HepG2 (cell line): ENCODE results near the gene LGALS3. TPM values are rescaled to one million over a fixed set of nuclear protein-coding genes. Genes with fewer than 3 reads are reported as not detected.

Source experiments
- ATAC-seq: fragments of 200-7000 bp; cut with Tn5 transposase; 3 replicates; pipeline ENCODE4 v1.9.1; 2020; ENCODE audit warnings: mild to moderate bottlenecking, moderate library complexity
- BruUV-seq: library from RNA; stranded (reverse); fragments of 400-500 nt; replicated peaks from 2 replicates; lab custom pipeline; 2021; lab: Mats Ljungman, UMichigan
- CTCF ChIA-PET: fragments of 300-600 bp; formaldehyde crosslinking; extraction: SDS; loops from one replicate; lab custom pipeline; 2021; ENCODE audit warnings: low total read pairs, inconsistent platforms, low intra/inter-chr PET ratio; lab: Yijun Ruan, JAX
- POLR2A ChIA-PET: fragments of 350-600 bp; sonication (Branson Sonifier 250); formaldehyde crosslinking; loops from one replicate; lab custom pipeline; 2020; ENCODE audit warnings: antibody characterized with exemption, inconsistent platforms; lab: Yijun Ruan, JAX
- DNase-seq: peaks from one replicate; pipeline ENCODE4 v3.0.0-alpha.2; 2015; ENCODE audit warnings: low spot score
- FAIRE-seq: peaks from 3 replicates; lab custom pipeline; 2011; peaks lifted over from hg19 to GRCh38; lab: Jason Lieb, UNC
- H2AFZ ChIP-seq: one replicate; pipeline ENCODE4 v1.6.1; 2011; ENCODE audit warnings: low read length, inconsistent platforms
- H3K27ac ChIP-seq: fragments of 300-600 bp; 3 replicates; pipeline ENCODE4 v1.8.0; 2011; ENCODE audit warnings: mixed run types, mild to moderate bottlenecking, mixed read lengths, low read length, inconsistent platforms; ENCODE audit not compliant: insufficient read depth; ENCODE audit errors: extremely low read length
- H3K27me3 ChIP-seq, 2 experiments: fragments of 200-600 bp in 1 of 2; 2 replicates in 1 of 2; 3 replicates in 1 of 2; pipeline versions ENCODE4 v1.6.0 to v1.8.0; 2011; ENCODE audit warnings: low read length in 2 of 2, mild to moderate bottlenecking in 2 of 2, moderate library complexity in 2 of 2, inconsistent platforms in 1 of 2; ENCODE audit not compliant: insufficient read depth in 2 of 2, control insufficient read depth in 1 of 2
- H3K36me3 ChIP-seq, 2 experiments: fragments of 200-600 bp in 1 of 2; replicated peaks in 1 of 2; 2 replicates in 1 of 2; 3 replicates in 1 of 2; pipeline versions ENCODE4 v1.5.1 to v1.8.0; 2011; ENCODE audit warnings: low read length in 2 of 2, inconsistent platforms in 1 of 2; ENCODE audit not compliant: insufficient read depth in 2 of 2, control insufficient read depth in 1 of 2
- H3K4me1 ChIP-seq: 2 replicates; pipeline ENCODE4 v1.5.1; 2012; ENCODE audit warnings: low read length, inconsistent platforms; ENCODE audit not compliant: insufficient read depth
- H3K4me2 ChIP-seq: 2 replicates; pipeline ENCODE4 v1.6.0; 2011; ENCODE audit warnings: low read depth, low read length, inconsistent platforms
- H3K4me3 ChIP-seq, 3 experiments: fragments of 200-600 bp in 1 of 3; sonication (generic), shearing (Covaris generic) in 1 of 3; replicated peaks in 1 of 3; 2 replicates each; pipeline ENCODE4 v1.5.1; 2011 to 2016; ENCODE audit warnings: low read length in 3 of 3, inconsistent platforms in 2 of 3, low read depth in 2 of 3, mild to moderate bottlenecking in 2 of 3, control low read depth in 1 of 3, mixed read lengths in 1 of 3; ENCODE audit not compliant: insufficient read depth in 1 of 3
- H3K79me2 ChIP-seq: one replicate; pipeline ENCODE4 v1.6.1; 2011; ENCODE audit warnings: low read length, inconsistent platforms; ENCODE audit not compliant: insufficient read depth
- H3K9ac ChIP-seq: 2 replicates; pipeline ENCODE4 v1.6.0; 2011; ENCODE audit warnings: mild to moderate bottlenecking, low read depth, low read length, inconsistent platforms; ENCODE audit not compliant: insufficient read depth
- H3K9me3 ChIP-seq: 2 replicates; pipeline ENCODE4 v1.5.1; 2012; ENCODE audit warnings: mild to moderate bottlenecking, low read length
- H4K20me1 ChIP-seq: 2 replicates; pipeline ENCODE4 v1.6.0; 2011; ENCODE audit warnings: inconsistent platforms, mild to moderate bottlenecking, low read length, moderate library complexity; ENCODE audit not compliant: insufficient read depth
- CCDC6 ChIP-seq: sonication (generic); formaldehyde crosslinking; IDR thresholded peaks from 2 replicates; pipeline ENCODE4 v1.8.1; 2022; ENCODE audit warnings: mild to moderate bottlenecking, missing genetic modification reagents, moderate library complexity
- ELF3 ChIP-seq: IDR thresholded peaks from 2 replicates; pipeline ENCODE4 v1.6.1; 2016; ENCODE audit warnings: missing genetic modification reagents, missing compliant biosample characterization
- KMT2A ChIP-seq: sonication (generic); formaldehyde crosslinking; IDR thresholded peaks from 2 replicates; pipeline ENCODE4 v1.4.0; 2020; ENCODE audit warnings: missing genetic modification reagents
- NFAT5 ChIP-seq: sonication (generic); formaldehyde crosslinking; IDR thresholded peaks from 2 replicates; pipeline ENCODE4 v1.4.0; 2020; ENCODE audit warnings: missing genetic modification reagents
- POLR2AphosphoS5 ChIP-seq: IDR thresholded peaks from 2 replicates; pipeline ENCODE4 v1.6.1; 2012; ENCODE audit warnings: low read depth, low read length
- RAD21 ChIP-seq: fragments of 450-650 bp; formaldehyde crosslinking; IDR thresholded peaks from 2 replicates; pipeline ENCODE4 v1.5.0; 2020; ENCODE audit warnings: mild to moderate bottlenecking
- RCOR2 ChIP-seq: IDR thresholded peaks from 2 replicates; pipeline ENCODE4 v1.6.1; 2016; ENCODE audit warnings: missing biosample characterization, missing genetic modification reagents
- REL ChIP-seq: sonication (generic); formaldehyde crosslinking; conservative IDR thresholded peaks from 2 replicates; pipeline ENCODE4 v1.8.0; 2022; ENCODE audit warnings: mild to moderate bottlenecking, missing genetic modification reagents, moderate library complexity
- SKI ChIP-seq: fragments of 450-650 bp; IDR thresholded peaks from one replicate; pipeline ENCODE4 v1.6.1; 2018; ENCODE audit warnings: mild to moderate bottlenecking; ENCODE audit not compliant: partially characterized antibody
- SP140L ChIP-seq: sonication (generic); formaldehyde crosslinking; IDR thresholded peaks from 2 replicates; pipeline ENCODE4 v1.4.0; 2020; ENCODE audit warnings: missing genetic modification reagents, borderline replicate concordance
- ZBTB33 ChIP-seq: sonication (generic); formaldehyde crosslinking; IDR thresholded peaks from 2 replicates; pipeline ENCODE4 v1.4.0; 2020; ENCODE audit warnings: missing genetic modification reagents
- ZFP1 ChIP-seq: IDR thresholded peaks from 2 replicates; pipeline ENCODE4 v1.6.1; 2016
- ZNF24 ChIP-seq: fragments of 450-650 bp; IDR thresholded peaks from 2 replicates; pipeline ENCODE4 v1.6.1; 2017; ENCODE audit warnings: antibody characterized with exemption, mild to moderate bottlenecking
- WGBS: methylation state at CpG from one replicate; pipeline ENCODE4 v1.1.6; 2017; ENCODE audit warnings: low lambda C conversion rate; 5-methylcytosine and 5-hydroxymethylcytosine counted together
- in situ Hi-C: cut with HindIII; loops from 2 replicates; pipeline ENCODE4 v1.10.0; 2017; ENCODE audit warnings: low pct_unique_long_range_greater_than_20kb; ENCODE audit not compliant: extremely low pct_ligation_motif_present
- intact Hi-C: fragments of 100-400 bp; cut with micrococcal nuclease; formaldehyde crosslinking; loops from one replicate; pipeline ENCODE4 v1.10.0; 2022; ENCODE audit not compliant: unreplicated experiment
- polyA plus RNA-seq, 8 experiments: library from polyadenylated mRNA; depleted of rRNA in 3 of 8; stranded (reverse) in 7 of 8; unstranded in 1 of 8; fragments of >200 nt; fragmentation: Illumina TruSeq in 4 of 8; extraction: Trizol in 4 of 8; gene quantifications; 2 replicates each; pipeline versions ENCODE4 v1.2.1 to v1.2.3, GENCODE V29; 2011 to 2016; ENCODE audit warnings: low read depth in 4 of 8, missing spikeins in 1 of 8, mixed read lengths in 1 of 8; ENCODE audit not compliant: insufficient read depth in 1 of 8
- total RNA-seq, 5 experiments: library from RNA; depleted of rRNA; stranded (reverse); fragments of >200 nt; fragmentation: Illumina TruSeq; extraction: Trizol; gene quantifications; 2 replicates each; pipeline ENCODE4 v1.2.3, GENCODE V29; 2016; ENCODE audit warnings: low read depth in 1 of 5

The LGALS3 gene
- total and polyA plus RNA-seq, 2 of the 13 experiments (the other 11 are each of a cell fraction or from before 2014, with no cell fraction given) = 5.0 to 97.4 TPM

GRCh38 chr14:55170526-55170925 is 41.5 kb downstream of the LGALS3 start:
- ChIA-PET CTCF (no interaction called here), POLR2A (no interaction called here)
- ATAC-seq = no peak
- no peaks in the 10 kb centered on the region for H3K79me2 ChIP-seq
- no peaks in the 10 kb centered on the region for H3K4me1 ChIP-seq
- in situ Hi-C loops (no loop called here), intact Hi-C loops (no loop called here)
- WGBS = 92% methylated on average over 2 of the region's 2 CpGs
- no peak overlapping the region for H2AFZ ChIP-seq
- H3K4me2 ChIP-seq = no peak overlapping the region
- no peak for FAIRE-seq
- no TSS peak for BruUV-seq
- H3K27me3 ChIP-seq = no peaks in the 10 kb centered on the region
- H3K27ac ChIP-seq = no peak overlapping the region
- TF ChIP-seq SKI = no peak
- TF ChIP-seq RAD21 = no peak
- TF ChIP-seq ELF3 (CRISPR knock-in tag) = no peak
- TF ChIP-seq POLR2AphosphoS5 = no peak
- no peak for TF ChIP-seq REL (CRISPR knock-in tag)
- TF ChIP-seq ZBTB33 (CRISPR knock-in tag) = no peak
- no peak for TF ChIP-seq CCDC6 (CRISPR knock-in tag)
- TF ChIP-seq RCOR2 (CRISPR knock-in tag) = no peak
- no peak for TF ChIP-seq NFAT5 (CRISPR knock-in tag)
- TF ChIP-seq KMT2A (CRISPR knock-in tag) = no peak
- TF ChIP-seq ZNF24 = no peak
- no peak for TF ChIP-seq SP140L (CRISPR knock-in tag)
- no peak for TF ChIP-seq ZFP1 (CRISPR knock-in tag)
- no peaks in the 10 kb centered on the region for H4K20me1 ChIP-seq
- DNase-seq = no peak
- H3K9ac ChIP-seq = no peak overlapping the region
- no peaks in the 10 kb centered on the region for H3K9me3 ChIP-seq
- peaks cover 1 to 41% of the 10 kb centered on the region in 2 experiments; a peak in 3 of 5 replicates for H3K36me3 ChIP-seq
- no peak overlapping the region for H3K4me3 ChIP-seq
